ENCODE measurements around the gene CUL3.

Gene CUL3

DNA sequence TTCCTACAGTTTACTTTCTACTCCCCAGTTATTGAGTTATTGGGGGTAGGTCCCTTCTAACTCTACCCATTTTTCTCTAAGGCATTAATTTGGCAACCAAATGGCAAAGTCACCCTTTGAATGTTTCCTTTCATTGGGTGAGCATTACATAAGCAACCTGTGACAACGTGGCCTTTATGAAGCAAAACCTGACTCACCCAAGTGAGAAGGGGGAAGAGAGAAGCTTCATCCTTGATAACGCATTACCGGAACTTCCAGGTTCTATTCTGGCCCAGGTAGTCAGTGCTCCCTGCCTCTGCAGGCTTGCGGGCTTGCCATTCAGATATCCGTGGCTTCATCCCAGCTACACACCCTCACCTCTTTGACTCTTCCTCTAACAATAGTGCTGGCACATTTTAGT is 144.2 kb downstream of the CUL3 start:
- H3K36me3 ChIP-seq (ENCODE audit: low read length) = no peaks in the 10 kb centered on the region
- H3K4me3 ChIP-seq (ENCODE audit: insufficient read depth, low read length, poor library complexity, severe bottlenecking) = no peak overlapping the region
- no peaks in the 10 kb centered on the region for H3K79me2 ChIP-seq (ENCODE audit: insufficient read depth, low read length)
- no peak overlapping the region for H3K9ac ChIP-seq (ENCODE audit: low read length)
- H3K27me3 ChIP-seq (ENCODE audit: low read length) = no peaks in the 10 kb centered on the region
- no peak overlapping the region for H3K27ac ChIP-seq (ENCODE audit: low read depth, low read length)
- H3K9me2 ChIP-seq (replicated peaks; ENCODE audit: insufficient read depth, low read length) = no peaks in the 10 kb centered on the region
- no peaks in the 10 kb centered on the region for H4K20me1 ChIP-seq (ENCODE audit: low read depth, low read length)
- no peak overlapping the region for H2AFZ ChIP-seq (ENCODE audit: low read depth, low read length, severe bottlenecking)
- no peaks in the 10 kb centered on the region for H3F3A ChIP-seq (ENCODE audit: insufficient read depth)
- no peak for TF ChIP-seq EZH2phosphoT487 (conservative IDR thresholded peaks at IDR 0.05; ENCODE audit: low read length)
- TF ChIP-seq, protein P1, sequence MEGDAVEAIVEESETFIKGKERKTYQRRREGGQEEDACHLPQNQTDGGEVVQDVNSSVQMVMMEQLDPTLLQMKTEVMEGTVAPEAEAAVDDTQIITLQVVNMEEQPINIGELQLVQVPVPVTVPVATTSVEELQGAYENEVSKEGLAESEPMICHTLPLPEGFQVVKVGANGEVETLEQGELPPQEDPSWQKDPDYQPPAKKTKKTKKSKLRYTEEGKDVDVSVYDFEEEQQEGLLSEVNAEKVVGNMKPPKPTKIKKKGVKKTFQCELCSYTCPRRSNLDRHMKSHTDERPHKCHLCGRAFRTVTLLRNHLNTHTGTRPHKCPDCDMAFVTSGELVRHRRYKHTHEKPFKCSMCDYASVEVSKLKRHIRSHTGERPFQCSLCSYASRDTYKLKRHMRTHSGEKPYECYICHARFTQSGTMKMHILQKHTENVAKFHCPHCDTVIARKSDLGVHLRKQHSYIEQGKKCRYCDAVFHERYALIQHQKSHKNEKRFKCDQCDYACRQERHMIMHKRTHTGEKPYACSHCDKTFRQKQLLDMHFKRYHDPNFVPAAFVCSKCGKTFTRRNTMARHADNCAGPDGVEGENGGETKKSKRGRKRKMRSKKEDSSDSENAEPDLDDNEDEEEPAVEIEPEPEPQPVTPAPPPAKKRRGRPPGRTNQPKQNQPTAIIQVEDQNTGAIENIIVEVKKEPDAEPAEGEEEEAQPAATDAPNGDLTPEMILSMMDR (IDR thresholded peaks at IDR 0.05; ENCODE audit: insufficient read depth, low read length, poor library complexity, severe bottlenecking) = no peak
- no peaks in the 10 kb centered on the region for H3K9me3 ChIP-seq (ENCODE audit: insufficient read depth, low read length)
- no peak overlapping the region for H3K4me2 ChIP-seq (ENCODE audit: low read depth, low read length, poor library complexity, severe bottlenecking)

DNA sequence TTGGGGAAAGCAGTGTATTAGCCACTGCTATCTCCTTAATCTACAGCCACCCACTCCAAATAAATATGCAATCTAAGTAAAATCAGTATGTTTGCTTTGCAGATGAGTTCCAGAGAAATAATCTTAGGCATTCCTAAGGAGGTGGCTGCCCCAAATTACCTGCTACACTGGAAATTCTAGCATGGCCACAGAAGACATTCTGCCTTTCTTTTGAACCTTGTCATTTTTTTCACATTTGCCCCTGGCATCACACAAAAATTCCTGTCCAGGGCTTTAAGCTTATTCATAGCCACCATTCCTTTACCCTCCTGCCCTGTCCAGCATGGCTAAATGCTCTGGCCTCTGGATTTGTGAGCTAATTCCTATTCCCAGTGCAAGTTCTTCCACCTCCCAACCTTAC is 146.4 kb downstream of the CUL3 start:
- Histone ChIP-seq H3F3A (ENCODE audit: insufficient read depth) (no peaks in the 10 kb centered on the region), H3K4me3 (ENCODE audit: insufficient read depth, low read length, poor library complexity, severe bottlenecking) (no peak overlapping the region), H2AFZ (ENCODE audit: low read depth, low read length, severe bottlenecking) (no peak overlapping the region), H3K79me2 (ENCODE audit: insufficient read depth, low read length) (no peaks in the 10 kb centered on the region), H3K27ac (ENCODE audit: low read depth, low read length) (no peak overlapping the region), H3K9me2 (replicated peaks; ENCODE audit: insufficient read depth, low read length) (no peaks in the 10 kb centered on the region), H3K9ac (ENCODE audit: low read length) (no peak overlapping the region), H3K9me3 (ENCODE audit: insufficient read depth, low read length) (no peaks in the 10 kb centered on the region), H4K20me1 (ENCODE audit: low read depth, low read length) (no peaks in the 10 kb centered on the region), H3K4me2 (ENCODE audit: low read depth, low read length, poor library complexity, severe bottlenecking) (no peak overlapping the region), H3K36me3 (ENCODE audit: low read length) (no peaks in the 10 kb centered on the region), H3K27me3 (ENCODE audit: low read length) (no peaks in the 10 kb centered on the region)
- TF ChIP-seq EZH2phosphoT487 (conservative IDR thresholded peaks at IDR 0.05; ENCODE audit: low read length) = no peak
- TF ChIP-seq, protein P1 (IDR thresholded peaks at IDR 0.05; ENCODE audit: insufficient read depth, low read length, poor library complexity, severe bottlenecking) = no peak

DNA sequence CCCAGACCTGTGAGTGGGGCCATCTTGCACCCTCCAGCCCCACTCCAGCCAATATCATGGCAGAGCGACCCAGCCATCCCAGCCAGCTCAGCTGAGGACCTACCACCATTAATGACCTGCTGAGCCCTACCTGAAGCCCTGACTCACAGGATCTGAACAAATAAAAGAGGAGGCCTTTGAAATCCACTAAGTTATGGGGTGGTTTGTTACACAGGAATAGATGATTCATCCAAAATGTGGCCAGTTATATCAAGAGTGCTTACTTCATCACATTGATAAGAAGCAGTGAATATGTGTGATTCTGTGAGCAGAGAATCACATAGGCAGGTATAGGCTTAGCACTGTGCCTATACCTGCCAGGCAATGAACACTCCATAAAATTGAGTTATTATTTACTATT is 148.5 kb downstream of the CUL3 start:
- H3K27ac ChIP-seq (ENCODE audit: low read depth, low read length) = no peak overlapping the region
- H3K9ac ChIP-seq (ENCODE audit: low read length) = no peak overlapping the region
- H2AFZ ChIP-seq (ENCODE audit: low read depth, low read length, severe bottlenecking) = no peak overlapping the region
- H3K4me2 ChIP-seq (ENCODE audit: low read depth, low read length, poor library complexity, severe bottlenecking) = no peak overlapping the region
- H4K20me1 ChIP-seq (ENCODE audit: low read depth, low read length) = no peaks in the 10 kb centered on the region
- H3K9me3 ChIP-seq (ENCODE audit: insufficient read depth, low read length) = no peaks in the 10 kb centered on the region
- no peaks in the 10 kb centered on the region for H3F3A ChIP-seq (ENCODE audit: insufficient read depth)
- H3K9me2 ChIP-seq (replicated peaks; ENCODE audit: insufficient read depth, low read length) = no peaks in the 10 kb centered on the region
- no peaks in the 10 kb centered on the region for H3K27me3 ChIP-seq (ENCODE audit: low read length)
- no peaks in the 10 kb centered on the region for H3K36me3 ChIP-seq (ENCODE audit: low read length)
- no peak for TF ChIP-seq EZH2phosphoT487 (conservative IDR thresholded peaks at IDR 0.05; ENCODE audit: low read length)
- TF ChIP-seq, protein P1 (IDR thresholded peaks at IDR 0.05; ENCODE audit: insufficient read depth, low read length, poor library complexity, severe bottlenecking) = no peak
- no peak overlapping the region for H3K4me3 ChIP-seq (ENCODE audit: insufficient read depth, low read length, poor library complexity, severe bottlenecking)
- H3K79me2 ChIP-seq (ENCODE audit: insufficient read depth, low read length) = no peaks in the 10 kb centered on the region
